GM18526 (cell line): ENCODE data around the gene HAAO.

Source experiments
- POLR2A ChIP-seq: IDR thresholded peaks from 3 replicates; pipeline ENCODE4 v1.6.1; 2011; ENCODE audit not compliant: insufficient read length; ENCODE audit errors: extremely low read depth

The HAAO gene

DNA sequence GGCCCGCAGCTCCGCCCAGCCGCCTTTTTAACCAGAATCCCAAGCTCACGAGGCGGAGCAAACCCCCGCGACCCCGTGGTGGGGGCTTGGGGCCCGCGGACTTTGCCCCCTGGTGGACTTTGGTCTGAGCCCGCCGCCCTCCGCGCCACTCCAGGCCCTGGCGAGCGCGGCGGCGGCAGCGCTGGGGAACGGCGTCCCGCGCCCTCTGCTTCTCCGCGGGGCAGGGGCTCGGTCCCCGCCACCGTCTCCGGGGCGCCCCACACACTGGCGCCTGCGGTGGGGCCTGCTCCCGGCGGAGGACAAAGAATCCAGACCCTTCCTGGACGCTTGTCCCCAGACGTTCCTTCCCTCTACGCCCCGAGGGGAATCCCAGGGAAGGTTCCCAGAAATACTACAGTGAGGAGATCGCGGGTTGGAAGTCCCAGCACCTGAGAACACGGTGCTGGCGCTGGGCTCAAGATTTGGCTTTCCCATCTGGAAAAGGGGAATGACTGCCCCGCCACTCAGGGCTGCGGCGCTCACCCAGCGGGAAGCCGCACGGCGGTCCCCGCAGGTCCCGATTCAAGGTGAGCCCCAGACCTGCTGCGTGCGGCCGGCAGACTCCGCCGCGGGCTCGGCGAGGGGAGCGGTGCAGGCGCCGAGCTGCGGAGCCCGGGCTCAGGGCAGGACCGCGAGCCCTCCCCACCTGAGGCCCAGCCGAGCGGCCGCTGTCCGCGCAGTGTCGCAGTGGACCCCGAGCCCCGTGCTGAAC is at the start of gene HAAO:
Gene HAAO, minus strand, starts transcription at position 1 of the 751 bp plus-strand sequence. CDS start 47 bp downstream, outside the sequence.
- peak; percentile 12 for TF ChIP-seq POLR2A

- TF ChIP-seq POLR2A, result no peak
Observed at GRCh38 chr2:42841344-42841743, 49.0 kb upstream of the HAAO start.

GRCh38 chr2:42840760-42841159 is 48.4 kb upstream of the HAAO start:
- no peak for TF ChIP-seq POLR2A

- no peak for TF ChIP-seq POLR2A
Observed at GRCh38 chr2:42839809-42840501, 47.6 kb upstream of the HAAO start.

GRCh38 chr2:42838133-42838532 is 45.8 kb upstream of the HAAO start:
- no peak for TF ChIP-seq POLR2A

- no peak for TF ChIP-seq POLR2A
Observed at GRCh38 chr2:42835577-42836371, 43.4 kb upstream of the HAAO start.

DNA sequence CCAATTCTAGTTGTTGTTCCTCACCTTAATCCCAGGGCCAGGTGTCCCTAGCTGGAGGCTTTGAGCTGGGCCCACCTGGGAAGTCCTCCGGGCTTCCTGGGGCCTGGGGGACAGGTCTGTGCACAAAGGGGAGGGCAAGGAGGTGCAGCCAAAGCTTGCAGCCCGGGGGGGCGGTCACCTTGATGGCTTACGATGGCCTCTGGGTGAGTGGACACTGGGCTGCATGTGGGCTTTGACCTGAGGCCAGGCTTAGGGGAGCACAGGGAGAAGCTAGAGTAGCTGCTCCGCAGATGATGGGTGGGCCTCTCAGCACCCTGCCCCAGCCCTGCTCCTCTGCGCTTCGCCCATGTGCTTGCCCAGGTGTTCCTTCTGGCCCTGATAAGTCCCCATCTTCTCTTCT is 41.8 kb upstream of the HAAO start:
- no peak for TF ChIP-seq POLR2A

- no peak for TF ChIP-seq POLR2A
Observed at GRCh38 chr2:42832289-42832634, 39.9 kb upstream of the HAAO start.

DNA sequence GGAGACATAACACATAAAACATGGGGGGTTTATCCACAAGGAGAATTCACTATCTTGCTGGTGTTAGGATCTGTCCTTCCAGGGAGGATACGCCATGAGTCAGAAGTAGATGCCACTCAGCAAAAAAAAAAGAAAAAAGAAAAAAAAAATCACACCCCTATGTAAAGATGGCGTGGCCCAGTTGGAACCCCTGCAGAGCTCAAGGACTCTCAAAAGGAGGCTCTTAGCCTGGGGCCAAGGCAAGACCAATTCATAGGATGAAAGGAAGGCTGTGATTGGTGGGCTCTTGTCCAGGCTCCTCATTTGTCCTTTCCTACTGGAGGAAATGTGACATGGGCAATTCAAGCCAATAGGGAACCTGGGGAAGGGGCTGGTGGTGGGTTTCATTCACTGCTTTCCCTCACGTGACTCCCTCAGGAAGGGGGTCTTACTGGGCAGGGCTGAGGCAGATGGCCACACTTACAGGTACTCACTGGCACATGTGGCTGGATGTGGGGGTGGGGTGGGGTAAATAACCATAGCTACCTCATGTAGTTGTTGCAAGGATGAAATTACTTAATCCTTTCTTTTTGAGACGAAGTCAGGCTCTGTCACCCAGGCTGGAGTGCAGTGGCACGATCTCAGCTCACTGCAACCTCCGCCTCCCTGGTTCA is 38.7 kb upstream of the HAAO start:
- TF ChIP-seq POLR2A, result no peak

DNA sequence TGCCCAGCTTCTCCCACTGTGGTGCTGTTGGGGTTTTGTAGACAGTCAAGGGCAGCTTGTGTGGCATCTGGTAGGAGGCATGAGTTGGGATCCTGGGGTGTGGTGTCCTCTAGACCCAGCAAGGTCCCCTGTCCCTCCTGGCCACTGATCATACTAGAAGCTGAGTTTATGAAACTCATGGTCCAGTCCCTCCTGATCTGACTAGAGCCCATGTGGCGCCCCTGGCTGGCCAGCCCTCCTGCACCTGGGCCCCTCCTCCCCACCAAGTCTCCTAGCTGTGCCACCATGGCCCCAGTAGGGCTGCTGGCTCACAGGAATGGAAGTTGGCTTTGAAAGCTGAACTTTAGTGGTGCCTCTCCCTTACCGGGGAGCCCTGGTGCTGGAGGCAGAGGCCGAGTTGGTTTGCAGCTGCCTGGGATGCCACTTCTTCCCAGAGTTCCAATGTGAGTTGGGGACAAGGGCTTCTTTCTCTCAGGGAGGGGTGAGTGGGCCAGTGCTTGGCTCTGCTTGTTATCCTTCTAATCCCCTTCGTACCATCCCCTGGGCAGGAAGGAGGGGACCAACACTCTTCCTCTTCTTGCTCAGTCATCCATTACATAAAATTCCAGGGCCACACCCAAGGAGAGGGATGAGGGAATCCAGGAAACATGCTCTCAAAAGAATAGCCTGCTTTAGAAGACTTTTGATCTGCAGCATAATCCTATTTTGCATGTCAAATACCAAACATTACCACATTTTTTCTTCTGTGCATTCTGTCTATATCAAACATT is 37.5 kb upstream of the HAAO start:
- no peak for TF ChIP-seq POLR2A

DNA sequence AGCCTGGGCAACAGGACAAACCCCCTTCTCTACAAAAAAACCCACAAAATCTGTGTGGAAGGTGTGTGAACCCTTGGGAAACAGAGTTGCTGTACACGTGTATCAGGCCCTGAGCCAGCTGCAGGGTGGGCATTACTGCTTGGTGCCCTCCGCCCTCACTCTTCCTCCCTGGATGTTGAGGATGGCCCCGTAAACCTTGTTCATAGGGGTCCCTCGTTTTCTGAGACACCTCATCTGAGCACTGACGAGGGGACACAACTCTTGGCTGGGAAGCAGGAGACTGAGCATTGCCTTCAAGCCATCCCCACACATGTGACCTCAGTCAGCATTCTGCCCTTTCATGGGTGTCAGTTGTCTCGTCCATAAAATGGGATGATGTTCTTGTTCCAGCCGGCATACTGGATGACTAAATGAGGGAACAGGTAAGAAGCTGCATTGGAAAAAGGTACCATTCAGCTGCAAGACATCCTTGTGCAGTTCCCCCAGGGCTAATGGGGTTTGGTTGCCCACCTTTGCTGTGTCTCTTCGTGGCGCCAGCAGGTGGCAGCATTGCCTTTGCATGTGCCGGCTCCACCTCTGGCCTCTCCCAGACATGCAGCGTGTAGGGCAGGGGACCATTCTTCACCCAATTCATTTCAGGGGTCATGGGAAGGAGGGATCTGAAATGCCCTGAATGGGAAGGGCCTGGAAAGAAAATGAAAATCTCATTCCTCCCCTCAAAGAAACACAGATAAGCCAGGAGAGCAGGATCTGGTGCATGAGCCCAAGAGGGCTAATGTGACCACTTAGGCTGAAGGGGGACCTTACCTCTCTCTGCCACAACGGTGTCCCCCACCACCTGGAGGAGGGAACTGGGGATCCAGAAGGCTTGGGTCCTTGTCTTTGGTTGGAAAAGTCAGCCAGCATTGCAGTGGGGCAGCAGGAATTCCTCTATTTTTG is 36.4 kb upstream of the HAAO start:
- no peak for TF ChIP-seq POLR2A

DNA sequence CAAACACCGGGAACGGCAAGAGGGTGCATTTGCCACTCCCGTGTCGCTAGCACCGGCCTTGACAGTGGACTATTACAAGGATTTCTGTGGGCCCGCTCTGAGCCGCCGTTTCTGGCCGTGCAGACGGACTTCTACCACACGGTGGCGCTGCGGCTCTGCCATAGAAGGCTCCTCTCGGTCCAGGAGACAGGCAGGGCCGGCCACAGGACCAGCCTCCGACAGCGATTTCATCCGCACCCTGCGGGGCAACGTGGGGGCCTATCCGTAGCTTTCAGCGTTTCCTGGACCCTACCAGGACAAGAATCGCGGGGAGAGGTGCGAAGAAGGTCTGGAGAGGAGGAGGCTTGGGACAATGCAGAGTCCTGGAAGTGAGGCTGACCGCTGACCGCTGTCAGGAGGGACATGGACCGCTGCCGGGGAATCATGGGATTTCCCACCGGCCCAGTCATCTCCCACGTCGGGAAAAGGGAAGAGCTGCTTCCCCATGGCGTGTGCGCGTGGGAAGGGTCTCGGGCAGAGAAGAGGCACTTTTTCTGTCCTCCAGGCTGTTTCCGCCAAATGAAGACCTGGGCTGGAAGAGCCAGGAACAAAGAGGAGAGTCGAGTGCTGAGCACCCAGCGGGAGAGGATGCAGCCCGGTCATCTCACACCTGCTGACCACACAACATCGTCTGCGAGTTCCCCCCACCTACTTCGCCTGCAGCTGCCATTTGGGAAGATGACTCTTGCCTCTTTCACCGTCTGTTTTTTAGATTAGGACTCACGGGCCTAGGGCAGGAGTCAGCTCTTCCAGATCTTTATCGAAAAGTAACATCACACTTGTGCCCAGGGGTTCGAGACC is 35.5 kb upstream of the HAAO start:
- TF ChIP-seq POLR2A, result no peak

DNA sequence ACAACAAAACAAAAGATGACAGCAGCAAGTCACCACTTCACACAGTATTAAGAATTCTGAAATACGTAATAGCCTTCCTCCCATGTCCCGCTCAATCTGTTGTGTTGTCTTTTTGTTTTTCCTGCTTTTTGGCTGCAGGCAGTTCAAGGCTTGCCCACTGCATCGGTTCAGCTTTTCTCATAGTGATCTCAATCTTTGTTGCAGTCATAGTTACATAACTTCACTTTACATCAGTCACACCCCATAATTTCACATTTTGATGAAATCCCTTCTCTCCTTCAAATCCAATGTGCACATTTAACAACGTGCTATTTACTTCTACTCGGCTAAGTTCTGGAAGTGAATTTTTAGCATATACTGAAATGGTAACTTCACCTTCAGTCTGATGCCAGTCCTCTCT is 33.8 kb upstream of the HAAO start:
- TF ChIP-seq POLR2A, result no peak
